MM.1S (cell line): ENCODE results near the gene UTP20.

Experiments used
- EZH2 ChIP-seq: fragments of 300-600 bp; sonication (generic); optimal IDR thresholded peaks from 2 replicates; pipeline ENCODE3; 2017; ENCODE audit warnings: low read depth, mild to moderate bottlenecking, antibody characterized with exemption, low read length, mixed read lengths
- EZH2phosphoT487 ChIP-seq: fragments of 300-600 bp; sonication (generic); IDR thresholded peaks from 2 replicates; pipeline ENCODE4 v1.6.1; 2018; ENCODE audit warnings: antibody characterized with exemption, low read length

GRCh38 chr12:101238306-101238705 is 41.6 kb upstream of the UTP20 start:
- no peak for TF ChIP-seq EZH2phosphoT487
- no peak for TF ChIP-seq EZH2
